HTERT RPE-1 (cell line): ENCODE results near the gene EIPR1.

Experiments
- in situ Hi-C: fragments of 300-500 bp; cut with MboI; formaldehyde crosslinking; loops from 4 replicates; pipeline ENCODE4 v1.14.3; 2020; ENCODE audit warnings: low sequenced_read_pairs

EIPR1 gene

GRCh38 chr2:3325458-3326181 is 52.0 kb downstream of the EIPR1 start:
- in situ Hi-C loops = no loop called here

- in situ Hi-C loops = no loop called here
Measured at GRCh38 chr2:3324404-3325281, 53.0 kb downstream of the EIPR1 start.

GRCh38 chr2:3324036-3324386 is 53.6 kb downstream of the EIPR1 start:
- in situ Hi-C loops = no loop called here

- in situ Hi-C loops = no loop called here
Measured at GRCh38 chr2:3323360-3324035, 54.1 kb downstream of the EIPR1 start.

GRCh38 chr2:3322311-3322970 is 55.2 kb downstream of the EIPR1 start:
- in situ Hi-C loops = no loop called here

GRCh38 chr2:3321825-3322224 is 55.8 kb downstream of the EIPR1 start:
- in situ Hi-C loops = no loop called here

- in situ Hi-C loops = no loop called here
Measured at GRCh38 chr2:3320910-3321605, 56.6 kb downstream of the EIPR1 start.

GRCh38 chr2:3319745-3320566 is 57.7 kb downstream of the EIPR1 start:
- in situ Hi-C loops = no loop called here

- in situ Hi-C loops = no loop called here
Measured at GRCh38 chr2:3319134-3319533, 58.5 kb downstream of the EIPR1 start.

GRCh38 chr2:3317871-3318590 is 59.6 kb downstream of the EIPR1 start:
- in situ Hi-C loops = no loop called here

- in situ Hi-C loops = no loop called here
Measured at GRCh38 chr2:3317277-3317685, 60.3 kb downstream of the EIPR1 start.

- in situ Hi-C loops = no loop called here
Measured at GRCh38 chr2:3316456-3317276, 61.0 kb downstream of the EIPR1 start.

GRCh38 chr2:3314626-3315025 is 63.0 kb downstream of the EIPR1 start:
- in situ Hi-C loops = no loop called here

GRCh38 chr2:3313781-3314375 is 63.7 kb downstream of the EIPR1 start:
- in situ Hi-C loops = no loop called here

- in situ Hi-C loops = no loop called here
Measured at GRCh38 chr2:3312576-3313345, 64.9 kb downstream of the EIPR1 start.

- in situ Hi-C loops = no loop called here
Measured at GRCh38 chr2:3311601-3312000, 66.0 kb downstream of the EIPR1 start.
